K562 (cell line): Measurements from ENCODE around the gene FAM120B. TPM values are rescaled to one million over a fixed set of nuclear protein-coding genes. Genes with fewer than 3 reads are reported as not detected.

ENCODE experiments used
- ATAC-seq: fragments of 200-7000 bp; cut with Tn5 transposase; 3 replicates; pipeline ENCODE4 v1.9.1; 2020; ENCODE audit warnings: moderate library complexity
- BruUV-seq: library from RNA; stranded (reverse); fragments of 400-500 nt; replicated peaks from 2 replicates; lab custom pipeline; 2021; lab: Mats Ljungman, UMichigan
- CTCF ChIA-PET: fragments of 300-600 bp; formaldehyde crosslinking; extraction: SDS; loops from one replicate; lab custom pipeline; 2021; ENCODE audit warnings: low intra/inter-chr PET ratio; lab: Yijun Ruan, JAX
- POLR2A ChIA-PET: fragments of 300-600, 350-650 bp; sonication (Branson Sonifier 250); formaldehyde crosslinking; extraction: SDS; loops from one replicate; lab custom pipeline; 2021; ENCODE audit warnings: antibody characterized with exemption, inconsistent platforms; lab: Yijun Ruan, JAX
- DNase-seq, 4 experiments: peaks; one replicate each; pipeline versions ENCODE4 v3.0.0 to v3.0.0-alpha.2; 2011 to 2018; ENCODE audit warnings: low spot score in 3 of 4, mixed read lengths in 3 of 4; ENCODE audit errors: extremely low read depth in 1 of 4
- FAIRE-seq: peaks from 2 replicates; lab custom pipeline; 2011; peaks lifted over from hg19 to GRCh38; lab: Jason Lieb, UNC
- H2AFZ ChIP-seq: 2 replicates; pipeline ENCODE4 v1.6.0; 2011; ENCODE audit warnings: low read depth, low read length, control low read depth, inconsistent platforms
- H3K27ac ChIP-seq: fragments of 200-600 bp; 3 replicates; pipeline ENCODE4 v1.8.0; 2011; ENCODE audit warnings: low read depth, mild to moderate bottlenecking, control low read depth, inconsistent platforms, low read length, moderate library complexity, mixed read lengths; ENCODE audit errors: extremely low read depth
- H3K27me3 ChIP-seq, 2 experiments: fragments of 300-600 bp in 1 of 2; 2 replicates in 1 of 2; 3 replicates in 1 of 2; pipeline versions ENCODE4 v1.6.0 to v1.8.0; 2011; ENCODE audit warnings: inconsistent platforms in 2 of 2, low read length in 2 of 2, mild to moderate bottlenecking in 1 of 2, mixed read lengths in 1 of 2, moderate library complexity in 1 of 2; ENCODE audit not compliant: control insufficient read depth in 2 of 2, insufficient read depth in 2 of 2
- H3K36me3 ChIP-seq: fragments of 300-600 bp; 3 replicates; pipeline ENCODE4 v1.8.0; 2011; ENCODE audit warnings: mild to moderate bottlenecking, low read length, inconsistent platforms; ENCODE audit not compliant: control insufficient read depth, insufficient read depth
- H3K4me1 ChIP-seq, 2 experiments: fragments of 200-600 bp in 1 of 2; replicated peaks in 1 of 2; 2 replicates in 1 of 2; 3 replicates in 1 of 2; pipeline versions ENCODE4 v1.5.1 to v1.8.0; 2011; ENCODE audit warnings: inconsistent platforms in 2 of 2, low read length in 2 of 2, mild to moderate bottlenecking in 1 of 2, mixed read lengths in 1 of 2, moderate library complexity in 1 of 2; ENCODE audit not compliant: control insufficient read depth in 2 of 2, insufficient read depth in 2 of 2
- H3K4me2 ChIP-seq: 2 replicates; pipeline ENCODE4 v1.6.1; 2011; ENCODE audit warnings: low read length, control low read depth, inconsistent platforms, mixed read lengths; ENCODE audit not compliant: insufficient read depth
- H3K4me3 ChIP-seq: fragments of 200-600 bp; sonication (generic), shearing (Covaris generic); 2 replicates; pipeline ENCODE4 v1.5.1; 2016; ENCODE audit warnings: control low read depth, inconsistent platforms
- H3K79me2 ChIP-seq: fragments of 200-600 bp; 3 replicates; pipeline ENCODE4 v1.8.0; 2011; ENCODE audit warnings: low read length, inconsistent platforms; ENCODE audit not compliant: control insufficient read depth, insufficient read depth
- H3K9ac ChIP-seq, 2 experiments: 2 replicates each; pipeline versions ENCODE4 v1.6.0 to v1.6.1; 2011; ENCODE audit warnings: low read depth in 2 of 2, low read length in 2 of 2, control low read depth in 1 of 2, inconsistent platforms in 1 of 2, mild to moderate bottlenecking in 1 of 2, mixed read lengths in 1 of 2; ENCODE audit not compliant: insufficient read depth in 1 of 2
- H3K9me1 ChIP-seq: one replicate; pipeline ENCODE4 v1.6.0; 2011; ENCODE audit warnings: inconsistent platforms, mild to moderate bottlenecking, low read length, moderate library complexity; ENCODE audit not compliant: control insufficient read depth, insufficient read depth
- H3K9me3 ChIP-seq: replicated peaks from 2 replicates; pipeline ENCODE4 v1.5.1; 2011; ENCODE audit warnings: low read depth, low read length, inconsistent platforms; ENCODE audit not compliant: control insufficient read depth, insufficient read depth
- H4K20me1 ChIP-seq: replicated peaks from 2 replicates; pipeline ENCODE4 v1.6.1; 2011; ENCODE audit warnings: low read length, inconsistent platforms, mixed read lengths; ENCODE audit not compliant: control insufficient read depth, insufficient read depth
- CBX1 ChIP-seq: sonication (generic); IDR thresholded peaks from 2 replicates; pipeline ENCODE4 v1.6.1; 2016; ENCODE audit warnings: antibody characterized with exemption, low read depth, mild to moderate bottlenecking
- CBX8 ChIP-seq: fragments of 200-600 bp; sonication (generic); IDR thresholded peaks from 2 replicates; pipeline ENCODE4 v1.6.1; 2012; ENCODE audit warnings: borderline replicate concordance, mixed run types, low read depth, mild to moderate bottlenecking, moderate library complexity, mixed read lengths, low read length, control low read depth, inconsistent platforms; ENCODE audit not compliant: poor library complexity, severe bottlenecking; ENCODE audit errors: extremely low read depth
- HNRNPLL ChIP-seq: fragments of 200-400 bp; formaldehyde crosslinking; IDR thresholded peaks from 2 replicates; pipeline ENCODE4 v1.6.1; 2017; ENCODE audit warnings: low read length, low read depth, mild to moderate bottlenecking; ENCODE audit not compliant: poor library complexity, severe bottlenecking
- MBD2 ChIP-seq: sonication (generic); IDR thresholded peaks from 2 replicates; pipeline ENCODE4 v1.6.1; 2016; ENCODE audit warnings: low read depth, borderline replicate concordance
- MECOM ChIP-seq: fragments of 250-450 bp; sonication (Bioruptor Pico); IDR thresholded peaks from 2 replicates; pipeline ENCODE4 v1.8.0; 2022; ENCODE audit warnings: inconsistent platforms
- MXI1 ChIP-seq: IDR thresholded peaks from 2 replicates; pipeline ENCODE4 v1.6.1; 2011; ENCODE audit warnings: low read depth, mild to moderate bottlenecking, improper control_type of control experiment, low read length
- STAT5A ChIP-seq: IDR thresholded peaks from 2 replicates; pipeline ENCODE4 v1.6.1; 2012; ENCODE audit warnings: low read length, inconsistent platforms, borderline replicate concordance
- TGIF2 ChIP-seq: sonication (generic); formaldehyde crosslinking; IDR thresholded peaks from 2 replicates; pipeline ENCODE4 v1.8.1; 2022; ENCODE audit warnings: mild to moderate bottlenecking, missing genetic modification reagents, moderate library complexity
- ZBTB8A ChIP-seq: fragments of 450-650 bp; IDR thresholded peaks from 2 replicates; pipeline ENCODE4 v1.6.1; 2018; ENCODE audit warnings: mild to moderate bottlenecking, moderate library complexity; ENCODE audit not compliant: partially characterized antibody
- WGBS: fragments of 100-300 bp; shearing (Covaris generic); methylation state at CpG from one replicate; pipeline ENCODE4 v1.1.6; 2016; ENCODE audit warnings: low coverage, mixed read lengths; ENCODE audit not compliant: insufficient coverage; ENCODE audit errors: missing lambda C conversion rate; 5-methylcytosine and 5-hydroxymethylcytosine counted together
- in situ Hi-C: fragments of 300-500 bp; cut with MboI; formaldehyde crosslinking; loops from 4 replicates; pipeline ENCODE4 v1.15.0; 2018; ENCODE audit warnings: inconsistent platforms, mixed read lengths
- intact Hi-C: fragments of 100-400 bp; cut with micrococcal nuclease; formaldehyde crosslinking; loops from 2 replicates; pipeline ENCODE4 v1.14.2; 2022
- polyA plus RNA-seq, 8 experiments: library from polyadenylated mRNA; depleted of rRNA in 4 of 8; stranded (reverse) in 5 of 8; unstranded in 3 of 8; fragments of >200 nt; fragmentation: Nextera tagmentation in 2 of 8; fragmentation: Illumina TruSeq in 1 of 8; extraction: Ambion mirVana in 2 of 8; extraction: Trizol in 1 of 8; gene quantifications; 2 replicates each; pipeline versions ENCODE4 v1.2.1 to v1.2.3, GENCODE V29; 2011 to 2014; ENCODE audit warnings: inconsistent platforms in 1 of 8, missing spikeins in 1 of 8
- total RNA-seq, 7 experiments: library from RNA; depleted of rRNA in 6 of 7; stranded (reverse); fragments of >200 nt in 6 of 7; fragmentation: Illumina TruSeq in 2 of 7; extraction: Trizol in 2 of 7; gene quantifications; 2 replicates each; pipeline versions ENCODE4 v1.2.1 to v1.2.3, GENCODE V29; 2011 to 2021; ENCODE audit warnings: low replicate concordance in 1 of 7

The FAM120B gene
- total and polyA plus RNA-seq, 9 of the 15 experiments (the other 6 are each of a cell fraction or from before 2014, with no cell fraction given), result 3.5 to 22.6 (median 14.7) TPM

DNA sequence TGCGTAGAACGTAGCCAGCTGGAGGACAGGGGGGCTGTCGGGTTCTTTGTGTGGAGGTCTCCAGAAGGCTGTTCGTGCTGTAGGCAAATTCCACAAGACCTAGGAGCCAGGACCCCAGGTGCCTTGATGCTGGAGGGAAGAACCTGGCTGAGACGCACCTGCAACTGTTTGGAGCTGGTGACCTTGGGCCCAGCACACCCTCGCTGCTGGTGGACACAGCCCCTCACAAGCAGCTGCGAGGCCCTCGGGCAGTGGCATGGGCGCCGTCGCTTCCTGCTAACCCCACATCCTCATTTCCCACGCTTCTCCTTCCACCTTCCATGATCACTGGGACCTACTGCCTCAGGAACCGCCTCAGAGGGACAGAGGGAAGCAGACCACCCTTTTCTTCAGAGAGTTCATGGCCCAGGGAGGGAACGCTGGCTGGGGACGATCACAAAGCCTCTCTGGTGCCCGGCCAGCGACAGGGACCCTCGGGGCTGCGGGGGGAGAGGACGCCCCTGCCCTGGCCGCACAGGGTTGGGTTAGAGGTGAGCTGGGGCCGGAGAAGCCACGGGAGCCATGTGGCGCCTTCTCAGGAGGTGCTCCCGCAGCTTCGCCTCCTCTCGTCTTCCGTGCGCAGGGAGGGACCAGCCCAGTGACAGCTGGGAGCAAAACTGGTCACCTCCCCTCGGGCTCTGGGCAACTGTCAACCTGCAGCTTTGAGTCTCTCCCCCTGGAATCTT, 34.1 kb upstream of the FAM120B start:
- DNase-seq, result no peak
- Histone ChIP-seq H3K36me3 (no peaks in the 10 kb centered on the region), H3K9me3 (no peaks in the 10 kb centered on the region), H3K79me2 (no peaks in the 10 kb centered on the region), H3K9me1 (no peaks in the 10 kb centered on the region), H3K4me1 (peaks cover 0 to 16% of the 10 kb centered on the region in 2 experiments; a peak in 2 of 5 replicates), H3K4me2 (no peak overlapping the region), H3K27me3 (peaks cover 87 to 93% of the 10 kb centered on the region in 2 experiments), H3K27ac (no peak overlapping the region), H2AFZ (no peak overlapping the region), H3K4me3 (no peak overlapping the region), H4K20me1 (peaks cover 7% of the 10 kb centered on the region; the same call in 1 of the 2 replicates), H3K9ac (no peak overlapping the region)
- in situ Hi-C loops, result no loop called here
- TF ChIP-seq MBD2, result no peak
- no TSS peak for BruUV-seq
- ChIA-PET CTCF (no interaction called here), POLR2A (interaction anchor here (0.6 to 1.1 kb wide), 2 partner anchors 11 to 262 kb away, joined by 3 to 4 read pairs; no protein-coding TSS in a partner anchor)
- ATAC-seq, result no peak
- FAIRE-seq, result no peak
- WGBS, result 1% methylated on average over 29 of the region's 30 CpGs
- intact Hi-C loops, result no loop called here

DNA sequence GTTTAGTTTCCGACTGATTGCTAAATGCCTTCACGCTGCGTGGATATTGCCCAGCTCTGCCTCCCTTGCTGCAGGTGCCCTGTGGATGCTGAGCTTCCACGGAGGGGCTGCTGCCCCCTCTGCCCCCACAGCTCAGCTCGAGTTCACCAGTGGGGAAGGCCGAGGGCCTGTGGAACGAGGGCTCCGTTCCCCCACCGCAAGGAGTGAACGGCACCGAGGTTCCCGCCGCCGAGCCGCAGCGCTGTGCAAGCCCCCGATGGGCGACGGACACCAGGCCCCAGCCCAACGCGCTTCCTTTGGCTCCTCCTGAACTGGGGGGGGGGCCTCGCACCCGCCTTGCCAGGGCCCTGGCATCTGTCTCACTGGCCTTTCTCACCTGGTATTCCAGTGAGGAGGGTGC, 33.4 kb upstream of the FAM120B start:
- Histone ChIP-seq H3K9me3 (no peaks in the 10 kb centered on the region), H2AFZ (no peak overlapping the region), H3K4me1 (peaks cover 0 to 16% of the 10 kb centered on the region in 2 experiments; a peak in 2 of 5 replicates), H3K27me3 (peaks cover 86% of the 10 kb centered on the region in 2 experiments), H3K9me1 (no peaks in the 10 kb centered on the region), H3K4me3 (no peak overlapping the region), H3K79me2 (no peaks in the 10 kb centered on the region), H3K27ac (no peak overlapping the region), H3K9ac (no peak overlapping the region; a peak in 1 of 4 replicates), H3K4me2 (no peak overlapping the region), H3K36me3 (no peaks in the 10 kb centered on the region), H4K20me1 (peaks cover 7% of the 10 kb centered on the region; the same call in 1 of the 2 replicates)
- no peak for ATAC-seq
- WGBS, result 1% methylated on average over 17 of the region's 23 CpGs
- intact Hi-C loops (no loop called here), in situ Hi-C loops (no loop called here)
- no peak for FAIRE-seq
- no TSS peak for BruUV-seq
- no peak for DNase-seq
- ChIA-PET CTCF (no interaction called here), POLR2A (no interaction called here)
- TF ChIP-seq CBX8 (no peak), MECOM (CRISPR knock-in tag) (no peak), MXI1 (no peak), ZBTB8A (no peak), TGIF2 (CRISPR knock-in tag) (no peak), CBX1 (no peak), STAT5A (no peak), HNRNPLL (no peak)
